ENCODE data around the gene SDK1. TPM values are rescaled to one million over a fixed set of nuclear protein-coding genes. Genes with fewer than 3 reads are reported as not detected.

SDK1 gene
- total and polyA plus RNA-seq, 7 donors: 0.31 to 2.4 (median 1.3) TPM

DNA sequence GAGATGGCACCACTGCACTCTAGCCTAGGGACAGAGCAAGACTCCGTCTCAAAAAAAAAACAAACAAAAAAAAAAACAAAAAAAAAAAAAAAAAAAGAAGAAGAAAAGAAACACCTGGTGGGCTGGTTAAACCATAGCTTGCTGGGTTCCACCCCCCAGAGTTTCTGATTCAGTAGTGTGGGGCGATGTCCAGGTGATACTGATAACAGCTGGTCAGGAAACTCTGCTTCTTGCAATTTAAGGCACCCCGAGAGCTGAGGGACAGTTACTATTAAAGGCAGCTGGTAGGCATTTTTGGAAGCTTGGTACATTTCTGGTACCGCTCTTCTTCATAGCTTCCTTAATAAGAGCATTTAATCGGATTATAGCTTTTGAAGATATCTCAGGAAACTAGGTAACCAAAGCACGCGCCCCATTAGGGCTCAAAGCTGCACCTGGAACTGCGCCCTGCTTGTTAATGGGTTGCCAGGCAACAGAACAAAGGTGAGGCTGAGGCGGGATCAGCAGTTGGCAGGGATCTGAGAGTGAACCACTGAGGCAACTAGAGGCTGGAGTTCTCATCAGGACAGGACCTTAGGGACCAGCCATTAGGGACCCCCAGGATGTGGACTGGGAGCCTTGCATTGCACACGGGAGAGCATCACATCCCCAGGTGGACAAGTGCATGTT, 6.5 kb upstream of the SDK1 start:
- no peak overlapping the region for H3K4me3 ChIP-seq
- TF ChIP-seq, protein P1, sequence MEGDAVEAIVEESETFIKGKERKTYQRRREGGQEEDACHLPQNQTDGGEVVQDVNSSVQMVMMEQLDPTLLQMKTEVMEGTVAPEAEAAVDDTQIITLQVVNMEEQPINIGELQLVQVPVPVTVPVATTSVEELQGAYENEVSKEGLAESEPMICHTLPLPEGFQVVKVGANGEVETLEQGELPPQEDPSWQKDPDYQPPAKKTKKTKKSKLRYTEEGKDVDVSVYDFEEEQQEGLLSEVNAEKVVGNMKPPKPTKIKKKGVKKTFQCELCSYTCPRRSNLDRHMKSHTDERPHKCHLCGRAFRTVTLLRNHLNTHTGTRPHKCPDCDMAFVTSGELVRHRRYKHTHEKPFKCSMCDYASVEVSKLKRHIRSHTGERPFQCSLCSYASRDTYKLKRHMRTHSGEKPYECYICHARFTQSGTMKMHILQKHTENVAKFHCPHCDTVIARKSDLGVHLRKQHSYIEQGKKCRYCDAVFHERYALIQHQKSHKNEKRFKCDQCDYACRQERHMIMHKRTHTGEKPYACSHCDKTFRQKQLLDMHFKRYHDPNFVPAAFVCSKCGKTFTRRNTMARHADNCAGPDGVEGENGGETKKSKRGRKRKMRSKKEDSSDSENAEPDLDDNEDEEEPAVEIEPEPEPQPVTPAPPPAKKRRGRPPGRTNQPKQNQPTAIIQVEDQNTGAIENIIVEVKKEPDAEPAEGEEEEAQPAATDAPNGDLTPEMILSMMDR (IDR thresholded peaks at IDR 0.05): no peak
- no peak overlapping the region for H3K27ac ChIP-seq
- no peaks in the 10 kb centered on the region for H3K4me1 ChIP-seq
- 61 to 65% (median 62%) methylated on average over 9 to 10 of the region's 10 CpGs for WGBS, 3 donors
- DNase-seq: no peak
- H3K9me3 ChIP-seq: peaks cover 5% of the 10 kb centered on the region
- H3K36me3 ChIP-seq (ENCODE audit: insufficient read depth in 1 of 2, low read depth in 1 of 2): no peaks in the 10 kb centered on the region
- intact Hi-C loops (cut with DNase I): loop anchor here in 1 of 2 donors (10.0 kb wide), 1 partner anchor 600 kb away; no protein-coding TSS in a partner anchor
- no peak for ATAC-seq
- H3K27me3 ChIP-seq (ENCODE audit: insufficient read depth in 3 of 3, low read length in 2 of 3): peaks cover 0 to 1% (median 0%) of the 10 kb centered on the region in 3 donors

DNA sequence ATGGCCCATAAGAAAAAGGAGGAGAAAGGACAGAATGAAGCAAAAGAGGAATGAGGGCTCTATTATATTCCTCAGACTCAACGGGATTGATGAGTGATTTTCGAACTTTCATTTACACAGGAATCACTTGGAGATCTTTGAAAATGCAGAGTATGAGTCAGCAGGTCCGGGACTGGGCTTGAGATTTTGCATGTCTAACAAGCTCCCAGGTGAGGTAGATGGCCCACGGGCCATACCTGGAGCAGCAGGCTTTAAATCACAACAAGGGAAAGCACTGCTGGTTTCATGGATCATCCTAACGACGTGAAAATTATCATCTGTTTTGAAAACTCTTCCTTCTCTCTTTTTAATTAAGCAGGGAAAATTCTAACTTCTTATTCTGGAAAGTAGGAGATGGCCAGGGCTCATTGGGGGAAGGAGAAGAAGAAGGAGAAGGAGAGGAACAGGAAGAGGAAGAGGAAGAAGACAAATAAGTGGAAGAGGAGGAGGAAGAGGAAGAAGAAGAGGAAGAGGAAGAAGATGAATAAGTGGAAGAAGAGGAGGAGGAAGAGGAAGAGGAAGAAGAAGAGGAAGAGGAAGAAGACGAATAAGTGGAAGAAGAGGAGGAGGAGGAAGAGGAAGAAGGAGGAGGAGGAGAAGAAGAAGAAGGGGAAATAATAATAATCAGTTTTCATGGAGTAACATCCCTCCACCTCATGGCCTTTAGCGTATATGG, 3.8 kb upstream of the SDK1 start:
- 73 to 76% (median 76%) methylated on average over 8 of the region's 8 CpGs for WGBS, 3 donors
- Histone ChIP-seq H3K4me1 (no peaks in the 10 kb centered on the region), H3K27ac (no peak overlapping the region), H3K27me3 (ENCODE audit: insufficient read depth in 3 of 3, low read length in 2 of 3) (peaks cover 0 to 12% (median 0%) of the 10 kb centered on the region in 3 donors), H3K4me3 (no peak overlapping the region), H3K9me3 (no peaks in the 10 kb centered on the region), H3K36me3 (ENCODE audit: insufficient read depth in 1 of 2, low read depth in 1 of 2) (no peaks in the 10 kb centered on the region)
- no peak for ATAC-seq
- DNase-seq: no peak
- intact Hi-C loops (cut with DNase I): loop anchor here in 1 of 2 donors (10.0 kb wide), 1 partner anchor 598 kb away; no protein-coding TSS in a partner anchor
- TF ChIP-seq, protein P1 (IDR thresholded peaks at IDR 0.05): no peak

DNA sequence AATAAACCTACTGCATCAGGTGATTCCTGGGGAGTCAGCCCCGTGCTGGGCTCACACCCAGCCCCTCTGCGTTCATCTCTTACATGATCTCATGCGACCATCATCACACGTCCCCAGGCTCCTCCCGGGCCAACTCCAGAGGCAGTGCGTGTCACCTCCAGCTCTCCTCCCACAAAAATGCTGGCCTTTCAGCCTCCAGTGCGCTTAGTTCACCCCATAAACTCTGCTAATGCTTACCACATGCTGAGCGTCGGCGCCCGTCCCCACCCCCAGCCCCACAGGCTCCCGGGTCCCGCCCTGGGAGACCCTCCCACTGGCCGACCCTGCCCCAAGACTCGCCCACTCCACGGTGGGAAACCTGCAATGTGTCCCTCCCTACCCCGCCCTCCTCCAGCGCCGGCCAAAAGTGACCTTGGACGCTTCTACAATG, 816 bp upstream of the SDK1 start:
- peaks cover 0 to 18% (median 0%) of the 10 kb centered on the region in 3 donors for H3K27me3 ChIP-seq (ENCODE audit: insufficient read depth in 3 of 3, low read length in 2 of 3)
- no peak overlapping the region for H3K27ac ChIP-seq
- H3K4me1 ChIP-seq: no peaks in the 10 kb centered on the region
- H3K9me3 ChIP-seq: no peaks in the 10 kb centered on the region
- H3K4me3 ChIP-seq: peak overlapping the region; percentile 61
- WGBS, 3 donors: 3 to 4% (median 4%) methylated on average over 20 of the region's 20 CpGs
- ATAC-seq (no peak), DNase-seq (peak in 1 of 2 donors; percentile 56)
- H3K36me3 ChIP-seq (ENCODE audit: insufficient read depth in 1 of 2, low read depth in 1 of 2): no peaks in the 10 kb centered on the region
- TF ChIP-seq, protein P1 (IDR thresholded peaks at IDR 0.05): no peak
- intact Hi-C loops (cut with DNase I): loop anchor here in 1 of 2 donors (10.0 kb wide), 1 partner anchor 595 kb away; no protein-coding TSS in a partner anchor

DNA sequence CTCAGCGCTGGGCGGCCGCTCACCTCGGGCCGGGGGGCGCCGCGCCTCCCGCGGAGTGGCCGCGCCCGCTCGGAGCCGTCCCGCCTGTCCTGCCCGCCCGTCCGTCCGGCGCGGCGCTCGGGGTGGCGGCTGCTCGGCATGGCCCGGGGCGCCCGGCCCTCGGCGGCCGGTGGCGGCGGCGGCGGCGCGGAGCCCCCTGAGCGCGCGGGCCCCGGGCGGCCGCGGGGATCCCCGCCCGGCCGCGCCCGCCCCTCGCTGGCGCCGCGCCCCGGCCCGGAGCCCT, 338 bp downstream of the SDK1 start:
- Histone ChIP-seq H3K9me3 (no peaks in the 10 kb centered on the region), H3K36me3 (ENCODE audit: insufficient read depth in 1 of 2, low read depth in 1 of 2) (no peaks in the 10 kb centered on the region), H3K4me1 (no peaks in the 10 kb centered on the region), H3K27me3 (ENCODE audit: insufficient read depth in 3 of 3, low read length in 2 of 3) (peaks cover 0 to 18% (median 0%) of the 10 kb centered on the region in 3 donors), H3K4me3 (peak overlapping the region; percentile 61), H3K27ac (no peak overlapping the region)
- TF ChIP-seq, protein P1 (IDR thresholded peaks at IDR 0.05): no peak
- DNase-seq: no peak
- WGBS, 3 donors: 0 to 7% (median 1%) methylated on average over 3 to 56 of the region's 56 CpGs
- intact Hi-C loops (cut with DNase I): loop anchor here in 1 of 2 donors (10.0 kb wide), 1 partner anchor 593 kb away; no protein-coding TSS in a partner anchor
- ATAC-seq: no peak

All from psoas muscle (tissue), 8 donors.